ENCODE results near the gene COL27A1. TPM values are rescaled to one million over a fixed set of nuclear protein-coding genes. Genes with fewer than 3 reads are reported as not detected.
A peak's percentile ranks its signal among the peaks of the same experiment; 100 is the strongest.

COL27A1 gene
- total and polyA plus RNA-seq, 2 donors (not counting 3 experiments of a cell fraction or from before 2014, with no cell fraction given), result 14.7 to 49.1 TPM

DNA sequence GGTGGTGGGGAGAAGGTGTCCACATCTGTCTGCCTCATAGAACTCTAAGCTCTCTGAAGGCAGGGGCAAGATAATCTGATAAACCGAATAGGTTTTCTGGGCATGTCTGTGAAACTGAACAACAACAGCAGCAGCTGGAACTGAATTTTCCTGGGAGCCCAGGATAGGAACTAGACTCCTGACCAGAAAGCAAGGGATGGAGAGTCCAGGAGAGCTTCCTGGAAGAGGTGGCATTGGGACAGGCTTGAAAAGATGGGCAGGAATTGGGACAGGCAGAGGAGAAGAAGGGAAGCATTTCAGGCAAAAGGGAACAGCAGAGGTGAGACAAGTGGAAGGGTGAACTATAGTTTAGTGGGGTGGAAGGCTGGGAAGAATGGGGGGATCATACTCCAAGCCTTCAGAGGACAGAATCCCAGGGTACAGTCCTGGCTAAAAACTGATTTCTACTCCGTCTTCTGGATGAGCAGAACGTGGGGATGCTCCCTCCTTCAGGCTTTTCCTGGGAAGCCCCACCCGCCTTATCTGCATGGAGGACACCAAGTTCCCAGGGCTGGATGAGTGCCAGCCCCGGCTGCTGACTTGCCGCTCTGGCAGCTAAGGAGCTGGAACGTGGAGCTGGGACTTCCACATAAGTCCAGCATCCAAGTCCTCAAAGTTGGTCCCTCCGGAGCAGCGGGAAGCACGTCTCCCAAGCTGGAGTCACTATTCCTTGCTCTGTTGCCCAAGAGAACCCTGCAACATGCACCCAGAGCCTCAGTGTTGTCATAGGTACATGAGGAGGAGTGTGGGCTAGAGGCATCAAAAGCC, 42.4 kb upstream of the COL27A1 start:
- FAIRE-seq (no peak), DNase-seq (ENCODE audit: low read depth, low spot score) (no peak)
- CTCF ChIA-PET, result interaction anchor here (1.6 to 2.6 kb wide), 3 partner anchors 13 to 178 kb away, joined by 3 to 15 read pairs (median 9); no protein-coding TSS in a partner anchor
- H2AFZ ChIP-seq (ENCODE audit: low read depth, low read length), result no peak overlapping the region
- no peaks in the 10 kb centered on the region for H3K9me3 ChIP-seq (replicated peaks; ENCODE audit: control insufficient read depth, insufficient read depth, low read length)
- H3K27me3 ChIP-seq (ENCODE audit: control insufficient read depth in 2 of 2, insufficient read depth in 2 of 2, low read length in 2 of 2), result peaks cover 25 to 31% of the 10 kb centered on the region in 2 experiments
- H3K4me2 ChIP-seq (ENCODE audit: insufficient read depth, low read length), result no peak overlapping the region
- no peak overlapping the region for H3K9ac ChIP-seq (replicated peaks; ENCODE audit: extremely low read depth, insufficient read depth, low read length)
- no peaks in the 10 kb centered on the region for H3K79me2 ChIP-seq (ENCODE audit: control insufficient read depth, insufficient read depth, low read length)
- POLR2A ChIA-PET, result no interaction called here
- H4K20me1 ChIP-seq (replicated peaks; ENCODE audit: control insufficient read depth, extremely low read depth, insufficient read depth, low read length), result no peaks in the 10 kb centered on the region
- intact Hi-C loops (cut with micrococcal nuclease), result no loop called here
- H3K4me1 ChIP-seq (ENCODE audit: control insufficient read depth, extremely low read depth, insufficient read depth, low read length), result no peaks in the 10 kb centered on the region
- dilution Hi-C loops (cut with MboI; ENCODE audit: extremely low pct_ligation_motif_present, low sequenced_read_pairs), result no loop called here
- no peaks in the 10 kb centered on the region for H3K36me3 ChIP-seq (ENCODE audit: control insufficient read depth in 2 of 2, extremely low read depth in 1 of 2, insufficient read depth in 2 of 2, low read length in 2 of 2)
- no peak overlapping the region for H3K27ac ChIP-seq (ENCODE audit: insufficient read depth, low read depth, low read length)
- no TSS peak for BruUV-seq (replicated peaks)
- TF ChIP-seq POLR2AphosphoS5 (IDR thresholded peaks at IDR 0.05; ENCODE audit: insufficient read depth, low read depth, low read length) (no peak), EZH2 (IDR thresholded peaks at IDR 0.05; ENCODE audit: borderline replicate concordance, low read depth, low read length, severe bottlenecking) (peak; percentile 45)
- no peaks in the 10 kb centered on the region for H3K9me1 ChIP-seq (replicated peaks; ENCODE audit: control insufficient read depth, extremely low read depth, insufficient read depth, low read length)
- H3K4me3 ChIP-seq (replicated peaks in 1 of 3; ENCODE audit: insufficient read depth in 1 of 3, low read depth in 1 of 3, low read length in 3 of 3), result no peak overlapping the region

DNA sequence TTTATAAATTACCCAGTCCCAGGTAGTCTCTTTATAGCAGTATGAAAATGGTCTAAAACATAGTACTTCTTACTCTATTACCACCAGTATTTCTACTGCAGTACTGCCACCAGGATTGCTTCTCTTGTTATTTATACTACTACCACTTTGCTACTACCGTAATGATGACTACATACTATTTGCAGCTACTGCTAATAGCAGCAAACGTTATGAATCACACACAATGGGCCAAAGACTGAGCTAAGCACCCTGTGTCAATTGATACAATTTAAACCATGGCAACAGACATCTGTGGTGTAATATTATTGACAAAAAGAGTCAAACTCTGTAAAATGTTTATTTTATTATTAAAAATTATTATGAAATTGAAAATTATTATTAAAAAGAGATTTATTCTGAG, 41.0 kb upstream of the COL27A1 start:
- H3K27ac ChIP-seq (ENCODE audit: insufficient read depth, low read depth, low read length), result no peak overlapping the region
- intact Hi-C loops (cut with micrococcal nuclease), result no loop called here
- H3K9ac ChIP-seq (replicated peaks; ENCODE audit: extremely low read depth, insufficient read depth, low read length), result no peak overlapping the region
- no peak overlapping the region for H3K4me3 ChIP-seq (replicated peaks in 1 of 3; ENCODE audit: insufficient read depth in 1 of 3, low read depth in 1 of 3, low read length in 3 of 3)
- BruUV-seq (replicated peaks), result no TSS peak
- H3K79me2 ChIP-seq (ENCODE audit: control insufficient read depth, insufficient read depth, low read length), result no peaks in the 10 kb centered on the region
- ChIA-PET CTCF (interaction anchor here (2.3 kb wide), 1 partner anchor 32 kb away, joined by 8 read pairs; no protein-coding TSS in a partner anchor), POLR2A (no interaction called here)
- no peaks in the 10 kb centered on the region for H3K9me1 ChIP-seq (replicated peaks; ENCODE audit: control insufficient read depth, extremely low read depth, insufficient read depth, low read length)
- H3K36me3 ChIP-seq (ENCODE audit: control insufficient read depth in 2 of 2, extremely low read depth in 1 of 2, insufficient read depth in 2 of 2, low read length in 2 of 2), result no peaks in the 10 kb centered on the region
- H3K27me3 ChIP-seq (ENCODE audit: control insufficient read depth in 2 of 2, insufficient read depth in 2 of 2, low read length in 2 of 2), result peaks cover 32 to 44% of the 10 kb centered on the region in 2 experiments
- H2AFZ ChIP-seq (ENCODE audit: low read depth, low read length), result no peak overlapping the region
- DNase-seq (ENCODE audit: low read depth, low spot score) (no peak), FAIRE-seq (no peak)
- no peak for TF ChIP-seq MYC (IDR thresholded peaks at IDR 0.05; ENCODE audit: low read depth, low read length)
- TF ChIP-seq CTCF (IDR thresholded peaks at IDR 0.05; ENCODE audit: extremely low read depth in 1 of 2, insufficient read depth in 1 of 2, low read depth in 1 of 2, low read length in 2 of 2), result no peak
- no peak for TF ChIP-seq GATA2 (IDR thresholded peaks at IDR 0.05; ENCODE audit: insufficient read depth, insufficient read length, low read depth, low read length)
- TF ChIP-seq EZH2 (IDR thresholded peaks at IDR 0.05; ENCODE audit: borderline replicate concordance, low read depth, low read length, severe bottlenecking), result no peak
- TF ChIP-seq, protein P1, sequence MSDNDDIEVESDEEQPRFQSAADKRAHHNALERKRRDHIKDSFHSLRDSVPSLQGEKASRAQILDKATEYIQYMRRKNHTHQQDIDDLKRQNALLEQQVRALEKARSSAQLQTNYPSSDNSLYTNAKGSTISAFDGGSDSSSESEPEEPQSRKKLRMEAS (IDR thresholded peaks at IDR 0.05; ENCODE audit: insufficient read depth, insufficient read length), result no peak
- TF ChIP-seq POLR2AphosphoS5 (IDR thresholded peaks at IDR 0.05; ENCODE audit: insufficient read depth, low read depth, low read length), result no peak
- no peak for TF ChIP-seq JUN (IDR thresholded peaks at IDR 0.05; ENCODE audit: borderline replicate concordance, insufficient read depth, insufficient read length, low read depth)
- TF ChIP-seq FOS (IDR thresholded peaks at IDR 0.05; ENCODE audit: borderline replicate concordance, insufficient read depth, low read length), result no peak
- no peak for TF ChIP-seq POLR2A (IDR thresholded peaks at IDR 0.05; ENCODE audit: low read depth, low read length)
- no peaks in the 10 kb centered on the region for H3K9me3 ChIP-seq (replicated peaks; ENCODE audit: control insufficient read depth, insufficient read depth, low read length)
- H4K20me1 ChIP-seq (replicated peaks; ENCODE audit: control insufficient read depth, extremely low read depth, insufficient read depth, low read length), result no peaks in the 10 kb centered on the region
- dilution Hi-C loops (cut with MboI; ENCODE audit: extremely low pct_ligation_motif_present, low sequenced_read_pairs), result no loop called here
- no peaks in the 10 kb centered on the region for H3K4me1 ChIP-seq (ENCODE audit: control insufficient read depth, extremely low read depth, insufficient read depth, low read length)
- H3K4me2 ChIP-seq (ENCODE audit: insufficient read depth, low read length), result no peak overlapping the region

Data from endothelial cell of umbilical vein (primary cell).